Keratinocyte (primary cell): ENCODE data around the gene STARD3. TPM values are rescaled to one million over a fixed set of nuclear protein-coding genes. Genes with fewer than 3 reads are reported as not detected.

Source experiments
- DNase-seq: peaks from one replicate; pipeline ENCODE4 v3.0.0-alpha.2; 2011; ENCODE audit warnings: low read depth, missing footprints, low spot score
- FAIRE-seq: peaks from 2 replicates; lab custom pipeline; 2011; peaks lifted over from hg19 to GRCh38; lab: Jason Lieb, UNC
- H2AFZ ChIP-seq: 2 replicates; pipeline ENCODE4 v1.6.0; 2012; ENCODE audit warnings: low read length, control low read depth, inconsistent platforms; ENCODE audit not compliant: control insufficient read depth
- H3K27ac ChIP-seq: 2 replicates; pipeline ENCODE4 v1.5.1; 2011; ENCODE audit warnings: low read length; ENCODE audit not compliant: control insufficient read depth, insufficient read depth
- H3K27me3 ChIP-seq: 3 replicates; pipeline ENCODE4 v1.6.0; 2011; ENCODE audit warnings: low read length; ENCODE audit not compliant: control insufficient read depth, insufficient read depth; ENCODE audit errors: extremely low read depth
- H3K36me3 ChIP-seq, 2 experiments: 2 replicates in 1 of 2; 3 replicates in 1 of 2; pipeline ENCODE4 v1.5.1; 2011; ENCODE audit warnings: low read length in 2 of 2, mild to moderate bottlenecking in 1 of 2; ENCODE audit not compliant: control insufficient read depth in 2 of 2, insufficient read depth in 2 of 2; ENCODE audit errors: extremely low read depth in 1 of 2
- H3K4me1 ChIP-seq: 3 replicates; pipeline ENCODE4 v1.5.1; 2011; ENCODE audit warnings: low read length; ENCODE audit not compliant: control insufficient read depth, insufficient read depth; ENCODE audit errors: extremely low read depth
- H3K4me2 ChIP-seq: 3 replicates; pipeline ENCODE4 v1.6.0; 2011; ENCODE audit warnings: low read depth, low read length; ENCODE audit not compliant: control insufficient read depth, insufficient read depth; ENCODE audit errors: extremely low read depth
- H3K4me3 ChIP-seq, 3 experiments: fragments of 200-600 bp in 1 of 3; sonication (generic) in 1 of 3; 2 replicates in 2 of 3; 3 replicates in 1 of 3; pipeline ENCODE4 v1.5.1; 2011 to 2016; ENCODE audit warnings: low read length in 3 of 3, mild to moderate bottlenecking in 3 of 3, control low read depth in 2 of 3, inconsistent platforms in 1 of 3, low read depth in 1 of 3, mixed read lengths in 1 of 3, mixed run types in 1 of 3, moderate library complexity in 1 of 3; ENCODE audit not compliant: control insufficient read depth in 2 of 3, insufficient read depth in 2 of 3; ENCODE audit errors: extremely low read depth in 1 of 3
- H3K79me2 ChIP-seq: 2 replicates; pipeline ENCODE4 v1.6.0; 2012; ENCODE audit warnings: low read length; ENCODE audit not compliant: control insufficient read depth, insufficient read depth
- H3K9ac ChIP-seq: 3 replicates; pipeline ENCODE4 v1.6.0; 2011; ENCODE audit warnings: low read length; ENCODE audit not compliant: control insufficient read depth, insufficient read depth; ENCODE audit errors: extremely low read depth
- H3K9me1 ChIP-seq: 3 replicates; pipeline ENCODE4 v1.6.0; 2011; ENCODE audit warnings: low read length; ENCODE audit not compliant: control insufficient read depth, insufficient read depth; ENCODE audit errors: extremely low read depth
- H3K9me3 ChIP-seq: 2 replicates; pipeline ENCODE4 v1.5.1; 2012; ENCODE audit warnings: low read depth, low read length; ENCODE audit not compliant: control insufficient read depth
- H4K20me1 ChIP-seq: 3 replicates; pipeline ENCODE4 v1.6.0; 2011; ENCODE audit warnings: low read length; ENCODE audit not compliant: control insufficient read depth, insufficient read depth; ENCODE audit errors: extremely low read depth
- CTCF ChIP-seq, 3 experiments: IDR thresholded peaks in 1 of 3; conservative IDR thresholded peaks in 1 of 3; optimal IDR thresholded peaks in 1 of 3; 2 replicates in 2 of 3; 3 replicates in 1 of 3; pipeline versions ENCODE3 to v1.5.1; 2011; ENCODE audit warnings: low read length in 3 of 3, mild to moderate bottlenecking in 3 of 3, moderate library complexity in 2 of 3, control low read depth in 1 of 3, inconsistent platforms in 1 of 3; ENCODE audit not compliant: insufficient read depth in 2 of 3; ENCODE audit errors: extremely low read depth in 1 of 3
- EZH2 ChIP-seq: IDR thresholded peaks from one replicate; pipeline ENCODE4 v1.6.1; 2012; ENCODE audit warnings: inconsistent platforms, mild to moderate bottlenecking, low read length, moderate library complexity
- dilution Hi-C: fragments of 300-500 bp; cut with MboI; formaldehyde crosslinking; loops from one replicate; pipeline ENCODE4 v1.7.0; 2020; ENCODE audit warnings: low sequenced_read_pairs; ENCODE audit not compliant: extremely low pct_ligation_motif_present
- polyA plus RNA-seq, 5 experiments: library from polyadenylated mRNA; depleted of rRNA in 3 of 5; stranded (reverse) in 3 of 5; stranded (forward) in 1 of 5; unstranded in 1 of 5; fragments of >200 nt; gene quantifications; 1 replicate in 1 of 5; 2 replicates in 3 of 5; 3 replicates in 1 of 5; pipeline versions ENCODE4 v1.2.1 to v1.2.3, GENCODE V29; 2011 to 2012; ENCODE audit warnings: missing spikeins in 2 of 5, low read depth in 1 of 5, low replicate concordance in 1 of 5

Gene STARD3
- polyA plus RNA-seq, 1 donor (not counting 4 experiments of a cell fraction or from before 2014, with no cell fraction given) = 29.0 TPM

DNA sequence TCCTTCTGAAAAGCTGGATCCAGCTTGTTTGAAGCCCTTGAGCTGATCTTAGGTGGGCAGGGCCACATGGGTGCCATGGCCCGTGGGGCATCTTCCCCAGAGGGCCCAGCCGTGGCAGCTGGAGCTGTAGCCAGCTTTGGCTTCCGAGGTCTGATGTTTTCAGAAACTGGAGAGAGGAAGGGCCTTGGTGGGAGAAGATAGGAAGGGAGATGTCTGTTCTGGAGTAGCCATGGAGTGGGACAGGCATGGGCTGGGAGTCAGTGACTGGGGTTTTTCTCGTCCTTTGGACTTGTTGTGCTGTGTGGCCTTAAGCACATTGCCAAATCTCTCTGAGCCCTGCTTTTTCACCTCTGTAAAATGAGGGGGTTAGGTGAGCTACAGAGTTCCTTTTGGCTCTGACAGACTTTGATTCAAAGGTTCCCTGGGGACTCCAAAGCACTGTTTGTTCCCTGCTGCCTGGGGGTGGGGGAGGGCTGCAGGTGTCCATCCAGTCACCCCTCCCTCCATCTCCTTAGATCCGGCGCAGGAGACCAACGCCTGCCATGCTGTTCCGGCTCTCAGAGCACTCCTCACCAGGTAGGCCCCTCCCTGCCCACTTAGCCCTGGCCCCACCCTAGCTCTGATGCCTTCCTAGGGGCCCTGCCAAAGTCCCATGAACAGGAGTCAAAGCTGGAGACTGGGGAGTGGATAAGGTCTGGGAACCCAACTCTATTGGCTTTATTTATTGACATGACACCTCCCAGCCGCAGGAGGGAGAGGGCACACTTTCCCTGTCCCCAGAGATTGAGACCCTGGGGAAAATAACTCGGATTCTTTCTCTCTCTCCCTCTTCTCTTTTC, 8.1 kb upstream of the STARD3 start:
- DNase-seq = no peak
- no peak for TF ChIP-seq CTCF (optimal IDR thresholded peaks at IDR 0.05 in 1 of 3, IDR thresholded peaks at IDR 0.05 in 1 of 3, conservative IDR thresholded peaks at IDR 0.05 in 1 of 3; ENCODE audit: extremely low read depth in 1 of 3, insufficient read depth in 2 of 3, low read length in 3 of 3)
- no peak for TF ChIP-seq EZH2
- dilution Hi-C loops = no loop called here
- Histone ChIP-seq H3K27me3 (peaks cover 39% of the 10 kb centered on the region), H3K9me1 (no peaks in the 10 kb centered on the region), H3K4me3 (no peak overlapping the region), H2AFZ (no peak overlapping the region), H3K79me2 (no peaks in the 10 kb centered on the region), H3K36me3 (no peaks in the 10 kb centered on the region), H3K9me3 (no peaks in the 10 kb centered on the region), H3K4me1 (peaks cover 31% of the 10 kb centered on the region), H3K27ac (no peak overlapping the region), H4K20me1 (no peaks in the 10 kb centered on the region), H3K4me2 (no peak overlapping the region), H3K9ac (no peak overlapping the region)
- FAIRE-seq = no peak

GRCh38 chr17:39629494-39629880, 7.5 kb upstream of the STARD3 start:
- Histone ChIP-seq H3K4me2 (no peak overlapping the region), H2AFZ (no peak overlapping the region), H3K27ac (no peak overlapping the region), H3K27me3 (peaks cover 39% of the 10 kb centered on the region), H3K9ac (no peak overlapping the region), H3K4me1 (peaks cover 30% of the 10 kb centered on the region), H3K4me3 (no peak overlapping the region), H3K79me2 (no peaks in the 10 kb centered on the region), H4K20me1 (no peaks in the 10 kb centered on the region), H3K36me3 (no peaks in the 10 kb centered on the region), H3K9me1 (no peaks in the 10 kb centered on the region), H3K9me3 (no peaks in the 10 kb centered on the region)
- DNase-seq = no peak
- FAIRE-seq = no peak
- dilution Hi-C loops = no loop called here
- TF ChIP-seq EZH2 (no peak), CTCF (optimal IDR thresholded peaks at IDR 0.05 in 1 of 3, IDR thresholded peaks at IDR 0.05 in 1 of 3, conservative IDR thresholded peaks at IDR 0.05 in 1 of 3; ENCODE audit: extremely low read depth in 1 of 3, insufficient read depth in 2 of 3, low read length in 3 of 3) (no peak)
